Spleen (tissue), 7 donors: ENCODE results near the gene CACNG8.

Experiments used
- POLR2A ChIP-seq, 3 donors: fragments of 450-650 bp; IDR thresholded peaks; one replicate each; pipeline ENCODE4 v1.5.1; 2017; ENCODE audit warnings: antibody characterized with exemption in 3 of 3, mild to moderate bottlenecking in 1 of 3
- TF ChIP-seq, protein P1 (sequence below), 11 experiments: fragments of 200-600 bp in 7 of 11; fragments of 450-650 bp in 4 of 11; sonication (generic) in 4 of 11; IDR thresholded peaks in 8 of 11; conservative IDR thresholded peaks in 3 of 11; 1 replicate in 7 of 11; 2 replicates in 4 of 11; pipeline versions ENCODE4 v1.4.0 to v1.8.0; 2016 to 2021; ENCODE audit warnings: antibody characterized with exemption in 11 of 11, inconsistent platforms in 4 of 11, mild to moderate bottlenecking in 1 of 11
- donor health status: DM: no; HTN: no; CAD: no; lungs with moderate emphysema.
- donor health status: DM: no; HTN: no; CAD: no.
- donor health status: DM: no; HTN: no; CAD: no.

DNA sequence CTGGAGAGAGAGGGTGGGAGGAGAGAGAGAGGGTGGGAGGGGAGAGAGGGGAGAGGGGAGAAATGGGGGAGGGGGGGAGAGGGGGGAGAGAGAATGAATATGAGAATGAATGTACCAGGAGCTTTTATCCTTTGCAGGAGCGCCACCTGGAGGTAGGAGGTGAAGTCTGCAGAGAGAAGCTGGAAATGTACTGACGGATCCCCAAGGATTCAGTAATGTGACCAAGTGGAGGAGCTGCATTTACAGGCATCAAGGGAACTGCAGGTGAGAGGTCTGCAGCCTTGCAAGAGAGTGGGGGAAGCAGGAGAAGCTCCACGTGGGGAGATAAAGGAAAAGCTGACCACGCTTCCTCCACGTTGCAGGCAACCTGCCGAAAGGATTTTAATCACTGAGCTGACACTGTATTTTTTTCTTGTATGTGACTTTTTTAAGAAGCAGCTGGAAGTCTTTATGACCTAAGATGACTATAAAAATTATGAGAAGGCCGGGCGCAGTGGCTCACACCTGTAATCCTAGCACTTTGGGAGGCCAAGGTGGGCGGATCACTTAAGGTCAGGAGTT, 67.3 kb downstream of the CACNG8 start:
- TF ChIP-seq, protein P1, sequence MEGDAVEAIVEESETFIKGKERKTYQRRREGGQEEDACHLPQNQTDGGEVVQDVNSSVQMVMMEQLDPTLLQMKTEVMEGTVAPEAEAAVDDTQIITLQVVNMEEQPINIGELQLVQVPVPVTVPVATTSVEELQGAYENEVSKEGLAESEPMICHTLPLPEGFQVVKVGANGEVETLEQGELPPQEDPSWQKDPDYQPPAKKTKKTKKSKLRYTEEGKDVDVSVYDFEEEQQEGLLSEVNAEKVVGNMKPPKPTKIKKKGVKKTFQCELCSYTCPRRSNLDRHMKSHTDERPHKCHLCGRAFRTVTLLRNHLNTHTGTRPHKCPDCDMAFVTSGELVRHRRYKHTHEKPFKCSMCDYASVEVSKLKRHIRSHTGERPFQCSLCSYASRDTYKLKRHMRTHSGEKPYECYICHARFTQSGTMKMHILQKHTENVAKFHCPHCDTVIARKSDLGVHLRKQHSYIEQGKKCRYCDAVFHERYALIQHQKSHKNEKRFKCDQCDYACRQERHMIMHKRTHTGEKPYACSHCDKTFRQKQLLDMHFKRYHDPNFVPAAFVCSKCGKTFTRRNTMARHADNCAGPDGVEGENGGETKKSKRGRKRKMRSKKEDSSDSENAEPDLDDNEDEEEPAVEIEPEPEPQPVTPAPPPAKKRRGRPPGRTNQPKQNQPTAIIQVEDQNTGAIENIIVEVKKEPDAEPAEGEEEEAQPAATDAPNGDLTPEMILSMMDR (IDR thresholded peaks at IDR 0.05 in 8 of 11, conservative IDR thresholded peaks at IDR 0.05 in 3 of 11), result peak; percentile 17 to 72 (median 56)
- no peak for TF ChIP-seq POLR2A (IDR thresholded peaks at IDR 0.05)
